WTC11 (cell line): ENCODE data around the gene NELL1.

Experiments used
- ATF2 ChIP-seq: sonication (generic); formaldehyde crosslinking; IDR thresholded peaks from 2 replicates; pipeline ENCODE4 v1.8.1; 2022; ENCODE audit warnings: low read depth, missing genetic modification reagents, borderline replicate concordance
- CREM ChIP-seq: sonication (generic); formaldehyde crosslinking; IDR thresholded peaks from 2 replicates; pipeline ENCODE4 v1.8.1; 2022; ENCODE audit warnings: mild to moderate bottlenecking, missing genetic modification reagents, moderate library complexity
- CTCF ChIP-seq: fragments of 200-600 bp; IDR thresholded peaks from 2 replicates; pipeline ENCODE4 v1.8.0; 2022; ENCODE audit warnings: antibody characterized with exemption
- FOXK1 ChIP-seq: sonication (generic); formaldehyde crosslinking; IDR thresholded peaks from 2 replicates; pipeline ENCODE4 v1.8.0; 2022; ENCODE audit warnings: mild to moderate bottlenecking, moderate library complexity, missing genetic modification reagents
- JUN ChIP-seq: sonication (generic); formaldehyde crosslinking; IDR thresholded peaks from 2 replicates; pipeline ENCODE4 v1.8.0; 2023; ENCODE audit warnings: mild to moderate bottlenecking, missing genetic modification reagents
- KAT7 ChIP-seq: sonication (generic); formaldehyde crosslinking; IDR thresholded peaks from 2 replicates; pipeline ENCODE4 v1.8.1; 2023; ENCODE audit warnings: missing genetic modification reagents, mild to moderate bottlenecking, borderline replicate concordance
- NFYB ChIP-seq: sonication (generic); formaldehyde crosslinking; conservative IDR thresholded peaks from 2 replicates; pipeline ENCODE4 v1.8.0; 2022; ENCODE audit warnings: low read depth, missing genetic modification reagents
- NR3C1 ChIP-seq: sonication (generic); formaldehyde crosslinking; conservative IDR thresholded peaks from 2 replicates; pipeline ENCODE4 v1.8.1; 2023; ENCODE audit warnings: low read depth, mild to moderate bottlenecking, missing genetic modification reagents
- SP1 ChIP-seq: sonication (generic); formaldehyde crosslinking; conservative IDR thresholded peaks from 2 replicates; pipeline ENCODE4 v1.8.1; 2022; ENCODE audit warnings: missing genetic modification reagents
- ZNF121 ChIP-seq: sonication (generic); formaldehyde crosslinking; IDR thresholded peaks from 2 replicates; pipeline ENCODE4 v1.8.0; 2023; ENCODE audit warnings: missing genetic modification reagents
- ZNF317 ChIP-seq: sonication (generic); formaldehyde crosslinking; IDR thresholded peaks from 2 replicates; pipeline ENCODE4 v1.8.1; 2023; ENCODE audit warnings: low read depth, mild to moderate bottlenecking, moderate library complexity, missing genetic modification reagents, borderline replicate concordance
- TF ChIP-seq, protein P1 (sequence below): sonication (generic); formaldehyde crosslinking; IDR thresholded peaks from 2 replicates; pipeline ENCODE4 v1.8.1; 2022; ENCODE audit warnings: low read depth, mild to moderate bottlenecking, moderate library complexity, missing genetic modification reagents, borderline replicate concordance
- TF ChIP-seq, protein P2 (sequence below): fragments of 250-450 bp; sonication (Bioruptor Pico); conservative IDR thresholded peaks from 2 replicates; pipeline ENCODE4 v1.9.0; 2021; ENCODE audit warnings: mild to moderate bottlenecking
- TF ChIP-seq, protein P3 (sequence below): sonication (generic); formaldehyde crosslinking; IDR thresholded peaks from 2 replicates; pipeline ENCODE4 v1.8.1; 2023; ENCODE audit warnings: mild to moderate bottlenecking, missing genetic modification reagents, moderate library complexity

DNA sequence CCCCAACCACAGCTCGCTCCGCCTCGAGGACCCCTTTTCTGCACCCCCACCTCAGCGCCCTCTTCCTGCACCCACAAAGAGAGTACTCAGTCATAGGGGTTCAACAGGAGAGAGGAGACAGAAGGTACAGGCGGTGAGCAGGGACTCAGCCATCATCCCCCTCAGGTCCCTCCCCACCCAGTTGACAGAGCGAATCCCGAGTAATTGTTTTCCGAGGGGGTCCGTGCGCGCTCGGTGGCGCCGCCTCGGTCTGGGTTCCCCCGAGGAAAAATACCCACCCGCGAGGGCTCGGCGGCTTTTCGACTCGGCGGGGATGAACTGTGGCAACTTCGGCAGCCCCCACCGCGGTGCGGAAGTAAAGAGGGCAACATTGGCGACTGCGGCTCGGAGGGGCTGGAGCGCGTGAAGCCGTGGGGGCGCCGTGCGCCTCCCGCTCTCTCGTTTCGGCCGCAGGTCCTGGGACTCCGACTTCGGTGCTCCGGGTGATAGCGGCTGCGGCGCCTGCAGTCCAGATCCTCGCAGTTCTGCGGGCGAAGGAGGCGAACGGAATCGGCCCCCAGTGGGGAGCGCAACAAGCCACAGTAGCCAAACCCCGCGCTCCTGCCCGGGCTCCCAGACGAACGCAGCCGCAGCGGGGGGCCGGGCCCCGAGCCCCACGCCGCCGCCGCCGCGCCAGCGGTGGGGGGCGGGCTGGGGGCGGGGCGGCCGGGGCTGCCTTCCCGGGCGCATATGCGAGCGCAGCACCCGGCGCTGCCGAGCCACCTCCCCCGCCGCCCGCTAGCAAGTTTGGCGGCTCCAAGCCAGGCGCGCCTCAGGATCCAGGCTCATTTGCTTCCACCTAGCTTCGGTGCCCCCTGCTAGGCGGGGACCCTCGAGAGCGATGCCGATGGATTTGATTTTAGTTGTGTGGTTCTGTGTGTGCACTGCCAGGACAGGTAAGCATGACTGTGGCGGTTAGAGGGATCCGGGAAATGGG, at the start of gene NELL1:
- TF ChIP-seq FOXK1 = no peak
- no peak for TF ChIP-seq CTCF
- no peak for TF ChIP-seq ATF2 (CRISPR knock-in tag)
- TF ChIP-seq, protein P1, sequence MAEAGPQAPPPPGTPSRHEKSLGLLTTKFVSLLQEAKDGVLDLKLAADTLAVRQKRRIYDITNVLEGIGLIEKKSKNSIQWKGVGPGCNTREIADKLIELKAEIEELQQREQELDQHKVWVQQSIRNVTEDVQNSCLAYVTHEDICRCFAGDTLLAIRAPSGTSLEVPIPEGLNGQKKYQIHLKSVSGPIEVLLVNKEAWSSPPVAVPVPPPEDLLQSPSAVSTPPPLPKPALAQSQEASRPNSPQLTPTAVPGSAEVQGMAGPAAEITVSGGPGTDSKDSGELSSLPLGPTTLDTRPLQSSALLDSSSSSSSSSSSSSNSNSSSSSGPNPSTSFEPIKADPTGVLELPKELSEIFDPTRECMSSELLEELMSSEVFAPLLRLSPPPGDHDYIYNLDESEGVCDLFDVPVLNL (CRISPR knock-in tag) = no peak
- TF ChIP-seq, protein P2, sequence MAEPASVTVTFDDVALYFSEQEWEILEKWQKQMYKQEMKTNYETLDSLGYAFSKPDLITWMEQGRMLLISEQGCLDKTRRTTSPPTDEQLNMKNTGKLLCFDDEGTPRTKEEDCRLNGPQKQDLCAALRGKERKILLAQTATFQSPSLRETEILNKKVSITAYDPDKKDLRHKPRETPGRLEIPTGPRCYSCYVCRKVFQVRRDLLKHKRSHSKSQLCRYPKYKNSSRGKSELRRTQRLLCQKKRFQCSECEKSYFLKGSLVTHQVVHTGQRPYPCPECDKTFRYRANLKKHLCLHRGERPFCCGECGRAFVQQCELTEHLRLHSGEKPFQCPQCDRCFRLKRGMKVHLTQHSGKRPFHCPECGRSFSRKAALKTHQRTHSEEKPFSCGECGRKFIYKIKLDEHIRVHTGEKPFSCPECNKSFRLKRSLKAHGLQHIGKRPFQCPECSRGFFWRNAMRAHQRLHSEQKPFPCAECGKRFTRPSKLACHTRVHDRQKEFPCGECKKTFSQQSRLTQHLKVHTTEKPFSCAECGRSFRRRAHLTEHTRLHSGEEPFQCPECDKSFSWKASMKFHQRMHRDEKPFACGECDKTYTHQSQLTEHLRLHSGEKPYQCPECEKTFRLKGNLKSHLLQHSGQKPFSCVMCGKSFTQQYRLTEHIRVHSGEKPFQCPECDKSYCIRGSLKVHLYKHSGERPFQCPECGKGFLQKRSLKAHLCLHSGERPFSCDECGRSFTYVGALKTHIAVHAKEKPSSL (CRISPR knock-in tag) = no peak
- no peak for TF ChIP-seq ZNF121
- no peak for TF ChIP-seq JUN
- TF ChIP-seq, protein P3, sequence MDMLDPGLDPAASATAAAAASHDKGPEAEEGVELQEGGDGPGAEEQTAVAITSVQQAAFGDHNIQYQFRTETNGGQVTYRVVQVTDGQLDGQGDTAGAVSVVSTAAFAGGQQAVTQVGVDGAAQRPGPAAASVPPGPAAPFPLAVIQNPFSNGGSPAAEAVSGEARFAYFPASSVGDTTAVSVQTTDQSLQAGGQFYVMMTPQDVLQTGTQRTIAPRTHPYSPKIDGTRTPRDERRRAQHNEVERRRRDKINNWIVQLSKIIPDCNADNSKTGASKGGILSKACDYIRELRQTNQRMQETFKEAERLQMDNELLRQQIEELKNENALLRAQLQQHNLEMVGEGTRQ (CRISPR knock-in tag) = no peak
- no peak for TF ChIP-seq ZNF317 (CRISPR knock-in tag)
- no peak for TF ChIP-seq NFYB (CRISPR knock-in tag)
- no peak for TF ChIP-seq CREM (CRISPR knock-in tag)
- TF ChIP-seq NR3C1 = no peak
- no peak for TF ChIP-seq SP1
- no peak for TF ChIP-seq KAT7 (CRISPR knock-in tag)
